ENCODE data around the gene HNRNPUL2.

Gene HNRNPUL2

GRCh38 chr11:62666259-62666926 lies 60.9 kb downstream of the HNRNPUL2 start:
- Histone ChIP-seq H3F3A (ENCODE audit: insufficient read depth, low read length) (peaks cover 46% of the 10 kb centered on the region), H3K9ac (ENCODE audit: low read length) (no peak overlapping the region; the same call in 1 of the 2 replicates), H3K36me3 (replicated peaks; ENCODE audit: insufficient read depth, low read length) (no peaks in the 10 kb centered on the region; the same call in 1 of the 2 replicates), H3K4me3 (ENCODE audit: low read length) (peak overlapping the region; percentile 97; the same call in 1 of the 2 replicates), H3K9me2 (replicated peaks; ENCODE audit: insufficient read depth, low read length) (no peaks in the 10 kb centered on the region), H3K4me2 (ENCODE audit: low read depth, low read length) (peak overlapping the region; percentile 70; the same call in 1 of the 2 replicates), H4K20me1 (ENCODE audit: insufficient read depth, low read length) (no peaks in the 10 kb centered on the region), H3K9me3 (replicated peaks; ENCODE audit: insufficient read depth, low read length) (no peaks in the 10 kb centered on the region), H3K79me2 (ENCODE audit: low read length) (peaks cover 43% of the 10 kb centered on the region), H3K27ac (ENCODE audit: low read length) (no peak overlapping the region), H3K27me3 (replicated peaks; ENCODE audit: insufficient read depth, low read length) (no peaks in the 10 kb centered on the region), H3K4me1 (ENCODE audit: low read length) (peaks cover 5% of the 10 kb centered on the region; the same call in 1 of the 2 replicates), H2AFZ (ENCODE audit: low read length) (no peak overlapping the region)
- TF ChIP-seq, protein P1, sequence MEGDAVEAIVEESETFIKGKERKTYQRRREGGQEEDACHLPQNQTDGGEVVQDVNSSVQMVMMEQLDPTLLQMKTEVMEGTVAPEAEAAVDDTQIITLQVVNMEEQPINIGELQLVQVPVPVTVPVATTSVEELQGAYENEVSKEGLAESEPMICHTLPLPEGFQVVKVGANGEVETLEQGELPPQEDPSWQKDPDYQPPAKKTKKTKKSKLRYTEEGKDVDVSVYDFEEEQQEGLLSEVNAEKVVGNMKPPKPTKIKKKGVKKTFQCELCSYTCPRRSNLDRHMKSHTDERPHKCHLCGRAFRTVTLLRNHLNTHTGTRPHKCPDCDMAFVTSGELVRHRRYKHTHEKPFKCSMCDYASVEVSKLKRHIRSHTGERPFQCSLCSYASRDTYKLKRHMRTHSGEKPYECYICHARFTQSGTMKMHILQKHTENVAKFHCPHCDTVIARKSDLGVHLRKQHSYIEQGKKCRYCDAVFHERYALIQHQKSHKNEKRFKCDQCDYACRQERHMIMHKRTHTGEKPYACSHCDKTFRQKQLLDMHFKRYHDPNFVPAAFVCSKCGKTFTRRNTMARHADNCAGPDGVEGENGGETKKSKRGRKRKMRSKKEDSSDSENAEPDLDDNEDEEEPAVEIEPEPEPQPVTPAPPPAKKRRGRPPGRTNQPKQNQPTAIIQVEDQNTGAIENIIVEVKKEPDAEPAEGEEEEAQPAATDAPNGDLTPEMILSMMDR (IDR thresholded peaks at IDR 0.05; ENCODE audit: low read length) = no peak
- TF ChIP-seq EZH2phosphoT487 (IDR thresholded peaks at IDR 0.05; ENCODE audit: low read length) = no peak
- TF ChIP-seq EZH2 (optimal IDR thresholded peaks at IDR 0.05; ENCODE audit: low read depth, low read length) = no peak
- no peak for DNase-seq

DNA sequence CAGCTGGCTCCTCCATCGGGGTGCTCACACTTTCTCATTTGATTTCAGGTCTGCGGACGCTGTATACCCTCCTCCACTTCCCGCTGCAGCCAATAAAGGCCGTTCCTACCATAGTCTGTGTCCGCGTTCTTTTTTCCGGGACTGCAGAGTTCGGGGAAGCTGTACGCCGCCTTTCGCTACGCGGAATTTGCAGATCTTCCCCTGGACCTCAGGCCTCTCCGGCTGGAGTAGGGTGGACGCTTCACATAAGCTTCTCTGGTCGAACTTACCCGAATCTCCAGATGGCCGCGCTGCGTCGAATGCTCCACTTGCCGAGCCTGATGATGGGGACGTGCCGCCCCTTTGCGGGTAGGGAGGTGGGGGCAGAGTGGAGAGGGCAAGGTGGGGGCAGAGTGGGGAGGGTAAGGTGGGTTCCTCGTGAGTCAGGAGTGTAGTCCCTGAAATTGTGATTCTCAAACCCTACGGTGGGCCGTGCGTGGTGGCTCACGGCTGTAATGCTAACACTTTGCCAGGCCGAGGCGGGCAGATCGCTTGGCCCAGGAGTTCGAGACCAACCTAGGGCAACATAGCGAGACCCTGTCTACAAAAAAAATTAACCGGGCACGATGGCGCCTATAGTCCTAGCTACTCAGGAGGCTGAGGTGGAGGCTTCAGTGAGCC lies 61.5 kb downstream of the HNRNPUL2 start:
- H2AFZ ChIP-seq (ENCODE audit: low read length) = 0 out of 2 replicates have a peak overlapping the region, but pooled peaks have one; percentile 16
- H3K27ac ChIP-seq (ENCODE audit: low read length) = no peak overlapping the region
- H3K27me3 ChIP-seq (replicated peaks; ENCODE audit: insufficient read depth, low read length) = no peaks in the 10 kb centered on the region
- TF ChIP-seq, protein P1 (IDR thresholded peaks at IDR 0.05; ENCODE audit: low read length) = no peak
- TF ChIP-seq EZH2 (optimal IDR thresholded peaks at IDR 0.05; ENCODE audit: low read depth, low read length) = no peak
- no peak for TF ChIP-seq EZH2phosphoT487 (IDR thresholded peaks at IDR 0.05; ENCODE audit: low read length)
- H3K4me3 ChIP-seq (ENCODE audit: low read length) = peak overlapping the region; percentile 97
- H3F3A ChIP-seq (ENCODE audit: insufficient read depth, low read length) = peaks cover 46% of the 10 kb centered on the region
- H3K4me1 ChIP-seq (ENCODE audit: low read length) = peaks cover 5% of the 10 kb centered on the region; the same call in 1 of the 2 replicates
- peak overlapping the region; percentile 70 for H3K4me2 ChIP-seq (ENCODE audit: low read depth, low read length)
- H3K9me2 ChIP-seq (replicated peaks; ENCODE audit: insufficient read depth, low read length) = no peaks in the 10 kb centered on the region
- H3K9me3 ChIP-seq (replicated peaks; ENCODE audit: insufficient read depth, low read length) = no peaks in the 10 kb centered on the region
- peak overlapping the region; percentile 83 for H3K9ac ChIP-seq (ENCODE audit: low read length)
- H3K36me3 ChIP-seq (replicated peaks; ENCODE audit: insufficient read depth, low read length) = no peaks in the 10 kb centered on the region; the same call in 1 of the 2 replicates
- peaks cover 36% of the 10 kb centered on the region for H3K79me2 ChIP-seq (ENCODE audit: low read length)
- no peaks in the 10 kb centered on the region for H4K20me1 ChIP-seq (ENCODE audit: insufficient read depth, low read length)
- DNase-seq = peak; percentile 32

DNA sequence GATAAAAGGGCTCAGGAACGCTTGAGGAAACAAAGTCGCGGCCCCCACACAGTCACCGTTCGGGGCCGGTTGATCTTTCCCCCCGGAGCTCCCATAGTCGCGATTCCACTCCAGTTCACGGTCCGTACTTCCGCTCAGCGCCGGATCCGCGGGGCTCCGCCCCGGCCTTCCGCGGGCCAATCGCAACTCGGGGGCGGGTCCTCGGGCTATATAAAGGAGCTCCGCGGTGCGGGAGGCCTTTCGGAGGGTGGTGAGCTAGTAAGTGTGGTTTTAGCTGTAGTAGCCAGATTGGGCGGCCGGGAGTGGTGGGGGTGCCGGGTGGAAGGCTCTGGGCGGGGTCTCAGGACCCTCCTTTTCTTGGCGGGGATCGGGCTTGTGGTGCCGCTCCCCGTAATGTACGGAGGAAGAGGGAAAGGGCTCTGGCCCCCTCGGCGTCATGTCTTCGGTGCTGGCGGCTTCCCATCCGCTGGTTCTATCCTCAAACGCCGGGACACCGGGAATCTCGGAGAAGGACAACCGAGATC lies 62.1 kb downstream of the HNRNPUL2 start, which contains the start of the genes C11orf98 and CSKMT:
Gene C11orf98, minus strand, starts transcription at position 136 of the 524 bp plus-strand sequence. Its CDS starts 41 bp downstream, at position 95.
Gene CSKMT, plus strand, starts transcription at position 238 of the 524 bp plus-strand sequence. CDS start 568 bp downstream, outside the sequence.
- no peaks in the 10 kb centered on the region; the same call in 1 of the 2 replicates for H3K36me3 ChIP-seq (replicated peaks; ENCODE audit: insufficient read depth, low read length)
- TF ChIP-seq, protein P1 (IDR thresholded peaks at IDR 0.05; ENCODE audit: low read length) = no peak
- no peak for TF ChIP-seq EZH2phosphoT487 (IDR thresholded peaks at IDR 0.05; ENCODE audit: low read length)
- TF ChIP-seq EZH2 (optimal IDR thresholded peaks at IDR 0.05; ENCODE audit: low read depth, low read length) = no peak

More for the DNA sequence above, 62.1 kb downstream of the HNRNPUL2 start, which contains the start of the genes C11orf98 and CSKMT:
- peaks cover 36% of the 10 kb centered on the region for H3K79me2 ChIP-seq (ENCODE audit: low read length)
- H3K9me3 ChIP-seq (replicated peaks; ENCODE audit: insufficient read depth, low read length) = no peaks in the 10 kb centered on the region
- peak; percentile 93 for DNase-seq
- H3K4me3 ChIP-seq (ENCODE audit: low read length) = peak within 1 kb of the TSS; percentile 97
- peaks cover 42% of the 10 kb centered on the region for H3F3A ChIP-seq (ENCODE audit: insufficient read depth, low read length)
- H3K9ac ChIP-seq (ENCODE audit: low read length) = peak within 1 kb of the TSS; percentile 83
- peak within 1 kb of the TSS; percentile 67; the same call in 1 of the 2 replicates for H3K27ac ChIP-seq (ENCODE audit: low read length)
- peak within 1 kb of the TSS; percentile 70 for H3K4me2 ChIP-seq (ENCODE audit: low read depth, low read length)
- no peaks in the 10 kb centered on the region for H3K9me2 ChIP-seq (replicated peaks; ENCODE audit: insufficient read depth, low read length)
- peaks cover 5% of the 10 kb centered on the region; the same call in 1 of the 2 replicates for H3K4me1 ChIP-seq (ENCODE audit: low read length)
- peak within 1 kb of the TSS; percentile 98 for H2AFZ ChIP-seq (ENCODE audit: low read length)
- no peaks in the 10 kb centered on the region for H3K27me3 ChIP-seq (replicated peaks; ENCODE audit: insufficient read depth, low read length)
- H4K20me1 ChIP-seq (ENCODE audit: insufficient read depth, low read length) = no peaks in the 10 kb centered on the region
